A673 (cell line): Measurements from ENCODE around the gene E2F3. TPM values are rescaled to one million over a fixed set of nuclear protein-coding genes. Genes with fewer than 3 reads are reported as not detected.

ENCODE experiments used
- BruUV-seq: library from RNA; stranded (reverse); fragments of 400-500 nt; replicated peaks from 2 replicates; lab custom pipeline; 2021; lab: Mats Ljungman, UMichigan
- CTCF ChIA-PET: fragments of 300-600 bp; sonication (Branson Sonifier 250); formaldehyde crosslinking; loops from one replicate; lab custom pipeline; 2022; ENCODE audit warnings: antibody characterized with exemption; lab: Charles Lee
- POLR2A ChIA-PET: fragments of 300-600 bp; sonication (Branson Sonifier 250); formaldehyde crosslinking; loops from one replicate; lab custom pipeline; 2022; ENCODE audit warnings: antibody characterized with exemption; ENCODE audit not compliant: low non-redundant PET; lab: Charles Lee
- DNase-seq: peaks from one replicate; pipeline ENCODE4 v3.0.0-alpha.2; 2015; ENCODE audit warnings: low spot score
- H3K27ac ChIP-seq: fragments of 200-600 bp; sonication (generic); 2 replicates; pipeline ENCODE4 v1.5.1; 2016; ENCODE audit warnings: mixed run types, low read depth, mild to moderate bottlenecking, mixed read lengths, antibody characterized with exemption, low read length; ENCODE audit not compliant: poor library complexity, severe bottlenecking
- H3K27me3 ChIP-seq: fragments of 200-600 bp; sonication (generic); replicated peaks from 2 replicates; pipeline ENCODE4 v1.6.1; 2017; ENCODE audit warnings: mixed run types, low read depth, mild to moderate bottlenecking, mixed read lengths, antibody characterized with exemption, low read length; ENCODE audit not compliant: insufficient read depth, poor library complexity
- H3K36me3 ChIP-seq: fragments of 200-600 bp; sonication (generic); 2 replicates; pipeline ENCODE4 v1.6.1; 2016; ENCODE audit warnings: mixed run types, mild to moderate bottlenecking, mixed read lengths, antibody characterized with exemption, low read length; ENCODE audit not compliant: insufficient read depth, poor library complexity, severe bottlenecking
- H3K4me1 ChIP-seq: fragments of 200-600 bp; sonication (generic); 2 replicates; pipeline ENCODE4 v1.6.1; 2017; ENCODE audit warnings: mixed run types, mild to moderate bottlenecking, mixed read lengths, antibody characterized with exemption, low read length; ENCODE audit not compliant: insufficient read depth, poor library complexity, severe bottlenecking
- H3K4me3 ChIP-seq: fragments of 200-600 bp; sonication (generic); 2 replicates; pipeline ENCODE4 v1.5.1; 2016; ENCODE audit warnings: low read depth, mixed run types, mild to moderate bottlenecking, mixed read lengths, low read length; ENCODE audit not compliant: poor library complexity, severe bottlenecking
- H3K9me3 ChIP-seq: fragments of 200-600 bp; sonication (generic); 2 replicates; pipeline ENCODE4 v1.6.1; 2016; ENCODE audit warnings: mixed run types, low read depth, mild to moderate bottlenecking, mixed read lengths, antibody characterized with exemption, low read length; ENCODE audit not compliant: poor library complexity, severe bottlenecking
- CTCF ChIP-seq: fragments of 300-800, 200-600 bp; sonication (generic); conservative IDR thresholded peaks from 2 replicates; pipeline ENCODE4 v1.5.1; 2017; ENCODE audit warnings: low read depth, mild to moderate bottlenecking, antibody characterized with exemption, low read length, moderate library complexity, mixed read lengths
- EZH2 ChIP-seq: fragments of 200-600 bp; sonication (generic); IDR thresholded peaks from 2 replicates; pipeline ENCODE4 v1.6.1; 2017; ENCODE audit warnings: borderline replicate concordance, low read depth, mild to moderate bottlenecking, mixed read lengths, antibody characterized with exemption, low read length; ENCODE audit not compliant: poor library complexity, severe bottlenecking
- intact Hi-C: fragments of 100-400 bp; cut with micrococcal nuclease; formaldehyde crosslinking; loops from one replicate; pipeline ENCODE4 v1.10.0; 2022; ENCODE audit not compliant: unreplicated experiment
- total RNA-seq: library from RNA; stranded (reverse); gene quantifications from 2 replicates; pipeline ENCODE4 v1.2.3, GENCODE V29; 2021

The E2F3 gene
- total RNA-seq, 1 experiment from 2014 or later = 42.4 TPM

GRCh38 chr6:20492099-20492498 is 90.4 kb downstream of the E2F3 start:
- no peaks in the 10 kb centered on the region for H3K4me1 ChIP-seq
- peaks cover 41% of the 10 kb centered on the region for H3K36me3 ChIP-seq
- no peak overlapping the region for H3K4me3 ChIP-seq
- POLR2A ChIA-PET = no interaction called here
- H3K27ac ChIP-seq = no peak overlapping the region
- intact Hi-C loops = no loop called here
- CTCF ChIA-PET = no interaction called here
- no peak for TF ChIP-seq CTCF
- TF ChIP-seq EZH2 = no peak
- no peaks in the 10 kb centered on the region for H3K9me3 ChIP-seq
- no peaks in the 10 kb centered on the region for H3K27me3 ChIP-seq
- DNase-seq = peak; percentile 10
- no TSS peak for BruUV-seq

- CTCF ChIA-PET = no interaction called here
- H3K4me1 ChIP-seq = no peaks in the 10 kb centered on the region
- intact Hi-C loops = no loop called here
- no peak for DNase-seq
- no peaks in the 10 kb centered on the region for H3K27me3 ChIP-seq
- no peaks in the 10 kb centered on the region for H3K9me3 ChIP-seq
- no peak overlapping the region for H3K4me3 ChIP-seq
- no peak overlapping the region for H3K27ac ChIP-seq
- no TSS peak for BruUV-seq
- H3K36me3 ChIP-seq = peaks cover 5% of the 10 kb centered on the region
- TF ChIP-seq EZH2 (no peak), CTCF (no peak)
- POLR2A ChIA-PET = no interaction called here
Measured at GRCh38 chr6:20497216-20498040, 95.7 kb downstream of the E2F3 start.

GRCh38 chr6:20498041-20498385 is 96.3 kb downstream of the E2F3 start:
- Histone ChIP-seq H3K4me1 (no peaks in the 10 kb centered on the region), H3K36me3 (no peaks in the 10 kb centered on the region), H3K27me3 (no peaks in the 10 kb centered on the region), H3K4me3 (no peak overlapping the region), H3K27ac (no peak overlapping the region), H3K9me3 (no peaks in the 10 kb centered on the region)
- TF ChIP-seq CTCF (no peak), EZH2 (no peak)
- ChIA-PET CTCF (no interaction called here), POLR2A (no interaction called here)
- no peak for DNase-seq
- no TSS peak for BruUV-seq
- intact Hi-C loops = no loop called here
